Neural progenitor cell (in vitro differentiated cells): ENCODE data around the gene IGFL3.

Experiments used
- CTCF ChIP-seq: fragments of 200-600 bp; sonication (generic); IDR thresholded peaks from 2 replicates; pipeline ENCODE4 v1.5.1; 2017; ENCODE audit warnings: antibody characterized with exemption, mild to moderate bottlenecking
- EZH2phosphoT487 ChIP-seq: fragments of 200-600 bp; sonication (generic); IDR thresholded peaks from 2 replicates; pipeline ENCODE4 v1.6.1; 2017; ENCODE audit warnings: antibody characterized with exemption

GRCh38 chr19:46077815-46078167 is 46.7 kb downstream of the IGFL3 start:
- TF ChIP-seq CTCF (no peak), EZH2phosphoT487 (no peak)
